HG03039 (cell line): ENCODE data around the gene C1orf232.

Experiments used
- ATAC-seq: cut with Tn5 transposase; IDR thresholded peaks from one replicate; pipeline ENCODE4 v1.9.1; 2021; ENCODE audit warnings: mild to moderate bottlenecking, moderate library complexity; ENCODE audit not compliant: unreplicated experiment

C1orf232 gene

GRCh38 chr1:26180010-26180506, 11.3 kb upstream of the C1orf232 start:
- ATAC-seq, result no peak

- ATAC-seq, result no peak
Observed at GRCh38 chr1:26177182-26177684, 8.5 kb upstream of the C1orf232 start, which contains the start of gene CNKSR1. Gene CNKSR1 (plus strand): TSS chr1:26177491. CDS start chr1:26177548, 57 bp downstream.

GRCh38 chr1:26175346-26175745, 6.6 kb upstream of the C1orf232 start:
- no peak for ATAC-seq

GRCh38 chr1:26171084-26172072, 2.6 kb upstream of the C1orf232 start, which contains the start of gene ZNF593OS:
Gene ZNF593OS (minus strand): TSS chr1:26171832. CDS start chr1:26171661, 171 bp downstream.
- no peak for ATAC-seq

GRCh38 chr1:26170472-26170821, 1.7 kb upstream of the C1orf232 start:
- no peak for ATAC-seq

- peak; percentile 88 for ATAC-seq
Observed at GRCh38 chr1:26169669-26170471, 1.1 kb upstream of the C1orf232 start, which contains the start of gene ZNF593. Gene ZNF593 (plus strand): TSS chr1:26169908. CDS start chr1:26169984, 76 bp downstream.

- ATAC-seq, result no peak
Observed at GRCh38 chr1:26169198-26169554, 413 bp upstream of the C1orf232 start.

GRCh38 chr1:26166719-26167281, 2.0 kb downstream of the C1orf232 start:
- no peak for ATAC-seq

- no peak for ATAC-seq
Observed at GRCh38 chr1:26164861-26165842, 3.6 kb downstream of the C1orf232 start.

- no peak for ATAC-seq
Observed at GRCh38 chr1:26164036-26164860, 4.5 kb downstream of the C1orf232 start.

GRCh38 chr1:26163684-26164035, 5.1 kb downstream of the C1orf232 start:
- no peak for ATAC-seq

- ATAC-seq, result no peak
Observed at GRCh38 chr1:26162220-26162709, 6.5 kb downstream of the C1orf232 start.

GRCh38 chr1:26161415-26162219, 7.1 kb downstream of the C1orf232 start:
- ATAC-seq, result no peak

GRCh38 chr1:26160527-26161414, 8.0 kb downstream of the C1orf232 start:
- ATAC-seq, result no peak

GRCh38 chr1:26159743-26160039, 9.1 kb downstream of the C1orf232 start:
- no peak for ATAC-seq

- no peak for ATAC-seq
Observed at GRCh38 chr1:26158908-26159742, 9.6 kb downstream of the C1orf232 start, which contains the start of gene FAM110D. Gene FAM110D (plus strand): TSS chr1:26159079. CDS start chr1:26161292, 2,213 bp downstream.
